Measurements from ENCODE around the gene IFIT2.

GRCh38 chr10:89297356-89297755, 4.5 kb upstream of the IFIT2 start:
- no peak for TF ChIP-seq TAF1 (IDR thresholded peaks at IDR 0.05; ENCODE audit: borderline replicate concordance, insufficient read depth, low read length)
- TF ChIP-seq SIN3A (IDR thresholded peaks at IDR 0.05; ENCODE audit: borderline replicate concordance, insufficient read depth, low read length), result no peak
- TF ChIP-seq POLR2AphosphoS5 (IDR thresholded peaks at IDR 0.05; ENCODE audit: low read depth, low read length), result no peak
- TF ChIP-seq REST (IDR thresholded peaks at IDR 0.05; ENCODE audit: insufficient read depth in 1 of 2, low read depth in 2 of 2, low read length in 2 of 2), result no peak

Data from PFSK-1 (cell line).